NCI-H510A (cell line): Measurements from ENCODE around the gene POLE4.
A peak's percentile ranks its signal among the peaks of the same experiment; 100 is the strongest.

ENCODE experiments used
- DNase-seq: peaks from one replicate; lab custom pipeline; 2025; lab: John Stamatoyannopoulos, UW

The POLE4 gene

DNA sequence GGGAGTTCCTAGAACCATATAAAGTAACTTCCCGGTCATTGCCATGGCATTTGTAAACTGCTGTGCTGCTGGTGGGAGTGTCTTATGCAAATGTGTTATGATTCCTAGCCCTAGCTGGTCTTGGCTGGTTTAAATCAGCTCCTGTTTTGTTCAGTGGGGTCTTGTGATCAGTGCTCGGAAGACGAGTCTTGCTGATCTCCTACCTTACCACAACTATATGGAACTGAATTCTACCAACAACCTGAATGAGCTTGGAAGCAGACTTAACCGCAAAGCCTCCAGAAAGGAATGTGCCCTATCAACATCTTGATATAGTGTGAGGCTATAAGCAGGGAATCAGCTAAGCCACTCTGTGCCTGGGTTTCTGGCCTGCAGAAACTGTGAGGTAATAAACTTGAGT lies 33.5 kb downstream of the POLE4 start:
- DNase-seq, result no peak

DNA sequence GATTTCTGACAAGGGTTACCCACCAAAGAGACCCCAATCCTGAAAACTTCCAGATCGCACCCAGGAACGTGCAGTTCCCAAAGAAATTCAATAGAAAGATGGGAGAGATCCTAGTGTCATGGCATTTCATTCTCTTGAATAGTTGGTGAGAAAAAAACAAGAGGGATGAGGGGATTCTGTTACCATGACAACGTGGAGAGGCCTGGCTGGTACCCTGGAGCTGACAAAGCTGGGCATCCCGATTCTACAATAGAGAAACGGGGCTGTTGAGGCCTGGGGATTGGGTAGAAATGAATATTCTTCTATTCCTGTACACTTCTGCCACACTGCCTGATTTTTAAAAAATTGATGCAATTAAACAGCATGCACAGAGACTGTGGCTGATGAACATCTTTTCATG lies 41.0 kb downstream of the POLE4 start:
- DNase-seq, result no peak

- no peak for DNase-seq
These were observed 43.6 kb downstream of the POLE4 start for GRCh38 chr2:75002007-75002406.

- DNase-seq, result no peak
These were observed 44.8 kb downstream of the POLE4 start for GRCh38 chr2:75003276-75003675.

DNA sequence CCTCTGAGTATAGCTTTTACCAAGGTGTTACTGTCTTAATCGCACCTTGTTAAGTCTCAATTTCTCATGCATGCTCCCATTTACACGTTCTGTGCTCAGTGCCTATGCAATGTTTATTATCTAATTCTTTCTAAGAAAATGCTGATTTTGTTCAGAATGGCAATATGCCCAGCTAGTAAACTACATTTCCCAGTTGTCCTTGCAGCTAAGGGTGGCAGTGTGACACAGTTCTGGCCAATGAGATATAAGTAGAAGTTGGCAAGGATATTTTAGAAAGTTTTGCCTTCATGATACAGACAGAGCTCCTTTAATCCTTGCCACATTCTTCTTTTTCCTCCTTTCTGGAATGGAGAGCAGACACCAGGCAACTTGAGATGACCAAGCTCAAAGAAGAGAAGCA lies 45.3 kb downstream of the POLE4 start:
- DNase-seq, result no peak

- no peak for DNase-seq
These were observed 47.6 kb downstream of the POLE4 start for GRCh38 chr2:75006041-75006440.

DNA sequence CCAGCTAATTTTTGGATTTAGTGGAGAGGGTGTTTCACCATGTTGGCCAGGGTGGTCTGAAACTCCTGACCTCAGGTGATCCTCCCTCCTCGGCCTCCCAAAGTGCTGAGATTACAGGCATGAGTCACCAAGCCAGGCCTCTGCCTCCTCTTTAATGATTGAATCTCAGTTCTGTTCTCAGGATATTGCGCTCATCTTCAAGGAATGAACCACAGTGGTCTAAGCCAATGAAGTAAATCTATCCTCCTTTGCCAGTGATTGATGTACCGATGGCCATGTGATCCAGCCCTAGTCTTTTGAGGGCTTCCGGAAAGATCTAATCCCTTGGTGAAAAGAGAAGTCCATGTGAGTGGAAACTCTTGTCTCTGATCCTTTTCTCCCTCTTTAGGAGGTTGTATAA lies 48.6 kb downstream of the POLE4 start:
- no peak for DNase-seq

DNA sequence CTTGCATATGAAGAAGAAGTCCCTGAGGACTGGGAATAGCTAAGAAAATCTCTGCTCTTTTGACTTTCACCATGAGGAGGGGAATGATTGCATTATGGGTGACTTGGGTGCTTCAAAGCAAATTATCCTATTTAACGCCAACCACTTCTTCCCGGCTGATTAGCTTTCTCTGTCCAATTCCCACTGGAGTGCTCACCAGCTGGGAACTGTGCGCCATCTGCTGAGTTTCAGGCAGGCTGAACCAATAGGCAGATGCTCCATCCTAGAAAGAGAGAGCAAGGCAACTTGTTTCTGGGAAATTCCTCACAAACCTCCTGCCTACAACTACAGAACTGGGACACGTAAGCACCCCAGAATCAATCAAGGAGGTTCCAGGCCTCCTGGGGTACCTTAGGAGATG lies 49.4 kb downstream of the POLE4 start:
- DNase-seq, result peak; percentile 56

GRCh38 chr2:75010571-75010970 lies 52.1 kb downstream of the POLE4 start:
- DNase-seq, result no peak

DNA sequence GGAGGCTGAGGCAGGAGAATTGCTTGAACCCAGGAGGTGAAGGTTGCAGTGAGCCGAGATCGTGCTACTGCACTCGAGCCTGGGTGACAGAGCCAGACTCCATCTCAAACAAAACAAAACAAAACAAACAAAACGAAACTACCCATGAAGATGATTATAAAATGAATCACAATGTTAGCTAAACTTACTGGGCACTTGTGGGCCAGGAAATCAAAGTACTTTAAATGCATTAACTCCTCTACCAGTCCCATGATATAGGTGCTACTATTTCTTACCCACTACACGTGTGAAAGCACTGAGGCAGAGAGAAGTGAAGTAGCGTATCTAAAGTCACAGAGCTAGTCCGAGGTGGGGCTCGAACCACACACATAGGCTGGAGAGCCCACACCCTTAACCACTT lies 53.6 kb downstream of the POLE4 start:
- DNase-seq, result no peak

- no peak for DNase-seq
These were observed 59.7 kb downstream of the POLE4 start for GRCh38 chr2:75018162-75018561.
